Measurements from ENCODE around the gene FTO. TPM values are rescaled to one million over a fixed set of nuclear protein-coding genes. Genes with fewer than 3 reads are reported as not detected.

FTO gene
- total and polyA plus RNA-seq, 2 of the 13 experiments (the other 11 are each of a cell fraction or from before 2014, with no cell fraction given) = 41.6 to 55.8 TPM

GRCh38 chr16:54126907-54127306 is 423.0 kb downstream of the FTO start (continued):
- TF ChIP-seq SNAPC4 (CRISPR knock-in tag; IDR thresholded peaks at IDR 0.05) (no peak), TAF1 (CRISPR knock-in tag; IDR thresholded peaks at IDR 0.05) (no peak), ZMYM3 (CRISPR knock-in tag; IDR thresholded peaks at IDR 0.05) (peak; percentile 77), DBP (CRISPR knock-in tag; IDR thresholded peaks at IDR 0.05; ENCODE audit: not compliant biosample characterization) (no peak), ZNF512 (CRISPR knock-in tag; IDR thresholded peaks at IDR 0.05) (no peak), RFX5 (IDR thresholded peaks at IDR 0.05; ENCODE audit: low read depth, low read length) (no peak), ZBTB38 (CRISPR knock-in tag; IDR thresholded peaks at IDR 0.05) (peak; percentile 49; the same call in 1 of the 2 replicates), ZSCAN21 (CRISPR knock-in tag; IDR thresholded peaks at IDR 0.05; ENCODE audit: borderline replicate concordance) (no peak), ZNF121 (CRISPR knock-in tag; IDR thresholded peaks at IDR 0.05) (no peak), CEBPZ (IDR thresholded peaks at IDR 0.05; ENCODE audit: low read length) (no peak), ZNF709 (CRISPR knock-in tag; IDR thresholded peaks at IDR 0.05) (no peak), PBX2 (CRISPR knock-in tag; IDR thresholded peaks at IDR 0.05) (no peak), ZNF768 (CRISPR knock-in tag; IDR thresholded peaks at IDR 0.05) (no peak), ZNF737 (CRISPR knock-in tag; IDR thresholded peaks at IDR 0.05; ENCODE audit: borderline replicate concordance) (no peak), MYC (CRISPR knock-in tag; IDR thresholded peaks at IDR 0.05; ENCODE audit: borderline replicate concordance) (no peak), NAIF1 (CRISPR knock-in tag; IDR thresholded peaks at IDR 0.05; ENCODE audit: borderline replicate concordance) (no peak), HOXA9 (CRISPR knock-in tag; IDR thresholded peaks at IDR 0.05; ENCODE audit: borderline replicate concordance) (no peak)
